ENCODE measurements around the gene TRABD2B. TPM values are rescaled to one million over a fixed set of nuclear protein-coding genes. Genes with fewer than 3 reads are reported as not detected.

TRABD2B gene
- total RNA-seq, 1 donor from 2014 or later, result 2.4 TPM

- peak; percentile 88 for DNase-seq (ENCODE audit: low spot score)
Measured at GRCh38 chr1:47830641-47831333, 166.4 kb downstream of the TRABD2B start.

- DNase-seq (ENCODE audit: low spot score), result no peak
Measured at GRCh38 chr1:47830021-47830420, 167.2 kb downstream of the TRABD2B start.

- peak; percentile 39 for DNase-seq (ENCODE audit: low spot score)
Measured at GRCh38 chr1:47828978-47829377, 168.2 kb downstream of the TRABD2B start.

- peak; percentile 51 for DNase-seq (ENCODE audit: low spot score)
Measured at GRCh38 chr1:47827109-47827508, 170.1 kb downstream of the TRABD2B start.

- DNase-seq (ENCODE audit: low spot score), result no peak
Measured at GRCh38 chr1:47824716-47825115, 172.5 kb downstream of the TRABD2B start.

- DNase-seq (ENCODE audit: low spot score), result no peak
Measured at GRCh38 chr1:47824297-47824696, 172.9 kb downstream of the TRABD2B start.

GRCh38 chr1:47823040-47823808, 174.0 kb downstream of the TRABD2B start:
- peak; percentile 61 for DNase-seq (ENCODE audit: low spot score)

- DNase-seq (ENCODE audit: low spot score), result no peak
Measured at GRCh38 chr1:47821760-47822159, 175.4 kb downstream of the TRABD2B start.

- DNase-seq (ENCODE audit: low spot score), result no peak
Measured at GRCh38 chr1:47819574-47819888, 177.7 kb downstream of the TRABD2B start.

GRCh38 chr1:47818682-47819573, 178.3 kb downstream of the TRABD2B start:
- DNase-seq (ENCODE audit: low spot score), result no peak

GRCh38 chr1:47817861-47818260, 179.3 kb downstream of the TRABD2B start:
- DNase-seq (ENCODE audit: low spot score), result no peak

- no peak for DNase-seq (ENCODE audit: low spot score)
Measured at GRCh38 chr1:47816325-47817071, 180.7 kb downstream of the TRABD2B start.

- no peak for DNase-seq (ENCODE audit: low spot score)
Measured at GRCh38 chr1:47814612-47815395, 182.4 kb downstream of the TRABD2B start.

- no peak for DNase-seq (ENCODE audit: low spot score)
Measured at GRCh38 chr1:47813970-47814369, 183.2 kb downstream of the TRABD2B start.

GRCh38 chr1:47812904-47813514, 184.2 kb downstream of the TRABD2B start:
- DNase-seq (ENCODE audit: low spot score), result no peak

GRCh38 chr1:47810964-47811682, 186.1 kb downstream of the TRABD2B start:
- DNase-seq (ENCODE audit: low spot score), result peak; percentile 29

- DNase-seq (ENCODE audit: low spot score), result peak; percentile 62
Measured at GRCh38 chr1:47809301-47810084, 187.7 kb downstream of the TRABD2B start.

GRCh38 chr1:47808612-47809011, 188.6 kb downstream of the TRABD2B start:
- no peak for DNase-seq (ENCODE audit: low spot score)

GRCh38 chr1:47805921-47806361, 191.2 kb downstream of the TRABD2B start:
- peak; percentile 52 for DNase-seq (ENCODE audit: low spot score)

Data from umbilical cord (tissue), 2 donors.